Body of pancreas (tissue), 4 donors: Measurements from ENCODE around the gene TULP1.

Source experiments
- CTCF ChIP-seq, 7 experiments: fragments of 450-650 bp in 4 of 7; fragments of 200-600 bp in 3 of 7; sonication (generic) in 3 of 7; IDR thresholded peaks; one replicate each; pipeline ENCODE4 v1.5.1; 2016 to 2019; ENCODE audit warnings: antibody characterized with exemption in 7 of 7
- POLR2A ChIP-seq, 3 donors: fragments of 450-650 bp; IDR thresholded peaks; one replicate each; pipeline ENCODE4 v1.6.1; 2016; ENCODE audit warnings: antibody characterized with exemption in 3 of 3, mild to moderate bottlenecking in 2 of 3

GRCh38 chr6:35498422-35499067 lies 14.2 kb downstream of the TULP1 start:
- TF ChIP-seq POLR2A (IDR thresholded peaks at IDR 0.05) (no peak), CTCF (IDR thresholded peaks at IDR 0.05) (no peak)
